Stimulated activated CD4-positive, alpha-beta T cell treated with anti-CD3 and anti-CD28 coated beads, Interleukin-4, amount 100 ng/mL, for 4 hours (primary cell): ENCODE measurements around the gene TTC7B.

Experiments used
- DNase-seq, 2 experiments: peaks; one replicate each; pipeline ENCODE4 v3.0.0-alpha.2; 2020

Gene TTC7B

GRCh38 chr14:90587252-90587910, 228.8 kb downstream of the TTC7B start:
- DNase-seq: no peak

- no peak for DNase-seq
These were observed 231.1 kb downstream of the TTC7B start for GRCh38 chr14:90585106-90585505.

GRCh38 chr14:90583916-90584605, 232.2 kb downstream of the TTC7B start:
- DNase-seq: no peak

GRCh38 chr14:90583427-90583826, 232.8 kb downstream of the TTC7B start:
- no peak for DNase-seq

GRCh38 chr14:90582166-90582565, 234.1 kb downstream of the TTC7B start:
- no peak for DNase-seq

- no peak for DNase-seq
These were observed 234.5 kb downstream of the TTC7B start for GRCh38 chr14:90581745-90582144.

- no peak for DNase-seq
These were observed 235.6 kb downstream of the TTC7B start for GRCh38 chr14:90580377-90581335.

- DNase-seq: no peak
These were observed 236.4 kb downstream of the TTC7B start for GRCh38 chr14:90579816-90580215.

GRCh38 chr14:90579088-90579487, 237.1 kb downstream of the TTC7B start:
- no peak for DNase-seq

- DNase-seq: no peak
These were observed 237.8 kb downstream of the TTC7B start for GRCh38 chr14:90578283-90578985.

GRCh38 chr14:90577661-90578282, 238.5 kb downstream of the TTC7B start:
- no peak for DNase-seq

GRCh38 chr14:90576981-90577660, 239.1 kb downstream of the TTC7B start:
- DNase-seq: no peak

- DNase-seq: no peak
These were observed 239.6 kb downstream of the TTC7B start for GRCh38 chr14:90576581-90576980.

GRCh38 chr14:90575781-90576180, 240.4 kb downstream of the TTC7B start:
- DNase-seq: no peak

- DNase-seq: no peak
These were observed 240.9 kb downstream of the TTC7B start for GRCh38 chr14:90575336-90575735.

GRCh38 chr14:90574188-90575131, 241.8 kb downstream of the TTC7B start:
- DNase-seq: no peak

- no peak for DNase-seq
These were observed 242.7 kb downstream of the TTC7B start for GRCh38 chr14:90573385-90574105.

GRCh38 chr14:90572441-90573150, 243.6 kb downstream of the TTC7B start:
- no peak for DNase-seq
